Measurements from ENCODE around the gene PRR14. TPM values are rescaled to one million over a fixed set of nuclear protein-coding genes. Genes with fewer than 3 reads are reported as not detected.

Gene PRR14
- total and polyA plus RNA-seq, 2 experiments from 2014 or later, result 28.5 to 33.7 TPM

DNA sequence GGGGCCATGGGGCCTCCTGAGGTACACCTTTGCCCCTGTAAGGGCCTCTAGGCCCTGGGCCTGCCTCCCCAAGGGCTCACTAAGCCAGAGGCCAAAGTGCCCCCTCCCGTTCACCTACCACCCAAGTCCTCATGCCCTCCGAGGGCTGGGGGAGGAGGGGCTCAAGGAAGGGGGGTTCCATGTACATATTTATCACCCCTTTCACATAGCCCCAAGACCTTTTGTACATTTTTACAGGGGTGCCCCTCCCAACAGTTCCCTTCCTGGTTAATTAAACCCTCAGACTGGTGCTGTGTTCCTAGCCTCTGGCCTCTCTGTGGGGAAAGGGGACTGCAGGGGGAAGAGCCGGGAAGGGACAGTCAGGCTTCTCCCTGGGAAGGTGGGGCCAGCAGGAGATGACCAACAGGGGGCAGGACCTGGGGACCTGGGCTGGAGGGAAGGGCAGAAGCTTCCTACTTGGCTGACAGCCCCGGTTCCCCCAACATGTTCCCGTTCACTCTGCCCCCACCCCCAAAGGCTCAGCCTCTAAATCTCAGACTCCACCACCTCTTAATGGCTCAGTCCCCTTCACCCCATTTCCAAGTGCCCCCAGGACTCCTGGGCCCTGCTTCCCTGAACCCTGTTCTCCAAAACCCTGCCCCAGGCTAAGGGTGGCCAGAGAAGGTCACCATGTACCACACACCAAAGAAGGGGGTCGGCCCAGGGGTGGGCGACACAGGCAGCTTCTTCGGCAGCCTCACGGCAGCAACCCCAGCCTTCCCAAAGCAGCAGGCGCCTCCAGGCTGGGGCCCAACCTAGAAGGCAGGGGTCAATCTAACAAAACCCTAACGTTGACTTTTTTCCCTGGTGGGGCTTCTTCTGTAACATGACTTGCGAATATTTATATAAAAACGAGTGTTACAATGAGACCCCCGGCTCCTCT is 19.4 kb downstream of the PRR14 start:
- Histone ChIP-seq H3K4me3 (no peak overlapping the region), H3K36me3 (peaks cover 32% of the 10 kb centered on the region), H3K9me3 (ENCODE audit: low read depth) (no peaks in the 10 kb centered on the region), H3K4me1 (ENCODE audit: low read depth) (no peaks in the 10 kb centered on the region), H3K27me3 (peaks cover 26% of the 10 kb centered on the region), H3K27ac (no peak overlapping the region)
- no peak for DNase-seq (ENCODE audit: low read depth in 1 of 2, low spot score in 1 of 2)
- TF ChIP-seq, protein P1, sequence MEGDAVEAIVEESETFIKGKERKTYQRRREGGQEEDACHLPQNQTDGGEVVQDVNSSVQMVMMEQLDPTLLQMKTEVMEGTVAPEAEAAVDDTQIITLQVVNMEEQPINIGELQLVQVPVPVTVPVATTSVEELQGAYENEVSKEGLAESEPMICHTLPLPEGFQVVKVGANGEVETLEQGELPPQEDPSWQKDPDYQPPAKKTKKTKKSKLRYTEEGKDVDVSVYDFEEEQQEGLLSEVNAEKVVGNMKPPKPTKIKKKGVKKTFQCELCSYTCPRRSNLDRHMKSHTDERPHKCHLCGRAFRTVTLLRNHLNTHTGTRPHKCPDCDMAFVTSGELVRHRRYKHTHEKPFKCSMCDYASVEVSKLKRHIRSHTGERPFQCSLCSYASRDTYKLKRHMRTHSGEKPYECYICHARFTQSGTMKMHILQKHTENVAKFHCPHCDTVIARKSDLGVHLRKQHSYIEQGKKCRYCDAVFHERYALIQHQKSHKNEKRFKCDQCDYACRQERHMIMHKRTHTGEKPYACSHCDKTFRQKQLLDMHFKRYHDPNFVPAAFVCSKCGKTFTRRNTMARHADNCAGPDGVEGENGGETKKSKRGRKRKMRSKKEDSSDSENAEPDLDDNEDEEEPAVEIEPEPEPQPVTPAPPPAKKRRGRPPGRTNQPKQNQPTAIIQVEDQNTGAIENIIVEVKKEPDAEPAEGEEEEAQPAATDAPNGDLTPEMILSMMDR (IDR thresholded peaks at IDR 0.05; ENCODE audit: low read depth, low read length), result no peak

GRCh38 chr16:30675143-30675542 is 24.4 kb downstream of the PRR14 start:
- TF ChIP-seq, protein P1 (IDR thresholded peaks at IDR 0.05; ENCODE audit: low read depth, low read length), result no peak
- peaks cover 55% of the 10 kb centered on the region for H3K27me3 ChIP-seq

DNA sequence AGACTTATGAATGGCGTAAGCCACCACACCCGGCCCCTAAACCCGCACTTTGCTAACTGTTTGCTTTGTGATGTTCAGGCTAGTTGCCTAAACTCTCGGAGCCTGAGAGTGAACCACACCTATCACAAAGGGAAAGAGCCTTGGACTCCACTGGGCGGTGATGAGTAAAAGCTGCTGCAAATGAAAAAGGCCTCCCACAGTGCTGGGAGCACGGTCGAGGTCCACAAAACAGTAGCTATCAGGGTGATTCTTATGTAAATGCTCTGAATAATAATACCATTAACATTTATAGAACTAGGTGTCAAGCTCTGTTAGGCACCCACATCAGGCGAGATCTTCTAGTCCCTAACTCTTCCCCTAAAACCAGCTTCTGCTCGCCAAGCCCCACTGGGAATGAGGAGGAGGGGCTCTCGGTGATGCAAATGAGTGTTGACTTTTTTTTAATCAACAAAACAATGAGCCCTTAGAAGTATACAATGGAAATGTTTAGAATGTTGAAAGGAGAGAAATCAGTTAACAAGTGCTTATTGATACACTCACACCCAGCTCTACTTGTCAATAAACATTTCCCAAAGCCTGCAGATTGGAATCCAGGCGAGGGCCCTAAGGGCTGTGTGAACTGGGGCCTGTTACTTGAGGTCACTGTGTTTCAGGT is 27.3 kb downstream of the PRR14 start:
- H3K4me3 ChIP-seq, result no peak overlapping the region
- H3K9me3 ChIP-seq (ENCODE audit: low read depth), result no peaks in the 10 kb centered on the region
- peaks cover 77% of the 10 kb centered on the region for H3K27me3 ChIP-seq
- H3K36me3 ChIP-seq, result no peaks in the 10 kb centered on the region
- no peak for DNase-seq (ENCODE audit: low read depth in 1 of 2, low spot score in 1 of 2)
- TF ChIP-seq, protein P1 (IDR thresholded peaks at IDR 0.05; ENCODE audit: low read depth, low read length), result no peak
- H3K27ac ChIP-seq, result no peak overlapping the region
- H3K4me1 ChIP-seq (ENCODE audit: low read depth), result no peaks in the 10 kb centered on the region

More at GRCh38 chr16:30675143-30675542, 24.4 kb downstream of the PRR14 start:
- H3K4me3 ChIP-seq, result no peak overlapping the region
- H3K27ac ChIP-seq, result no peak overlapping the region
- DNase-seq (ENCODE audit: low read depth in 1 of 2, low spot score in 1 of 2), result no peak
- no peaks in the 10 kb centered on the region for H3K4me1 ChIP-seq (ENCODE audit: low read depth)
- H3K36me3 ChIP-seq, result peaks cover 4% of the 10 kb centered on the region
- H3K9me3 ChIP-seq (ENCODE audit: low read depth), result no peaks in the 10 kb centered on the region

- Histone ChIP-seq H3K27me3 (peaks cover 76% of the 10 kb centered on the region), H3K4me3 (no peak overlapping the region), H3K4me1 (ENCODE audit: low read depth) (no peaks in the 10 kb centered on the region), H3K36me3 (no peaks in the 10 kb centered on the region), H3K9me3 (ENCODE audit: low read depth) (no peaks in the 10 kb centered on the region), H3K27ac (no peak overlapping the region)
- no peak for DNase-seq (ENCODE audit: low read depth in 1 of 2, low spot score in 1 of 2)
- TF ChIP-seq, protein P1 (IDR thresholded peaks at IDR 0.05; ENCODE audit: low read depth, low read length), result no peak
Observed at GRCh38 chr16:30678586-30678970, 27.8 kb downstream of the PRR14 start.

DNA sequence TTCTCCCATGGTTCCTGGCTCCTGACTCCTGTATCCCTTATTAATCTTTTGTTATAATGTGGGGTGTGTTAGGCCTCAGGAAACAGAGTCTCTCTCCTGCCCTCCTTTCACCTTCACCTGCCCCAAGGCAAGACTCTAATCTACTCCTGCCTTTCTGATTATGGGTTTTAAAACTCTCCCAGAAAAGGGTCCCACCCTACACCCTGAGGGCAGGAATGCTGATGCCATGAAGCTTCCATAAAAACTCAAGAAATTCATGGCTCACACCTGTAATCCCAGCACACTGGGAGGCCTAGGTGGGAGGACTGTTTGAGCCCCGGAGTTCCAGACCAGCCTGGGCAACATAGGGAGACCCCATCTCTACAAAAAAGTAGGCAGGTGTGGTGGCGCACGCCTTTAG is 29.6 kb downstream of the PRR14 start:
- Histone ChIP-seq H3K4me3 (no peak overlapping the region), H3K36me3 (no peaks in the 10 kb centered on the region), H3K27ac (no peak overlapping the region), H3K4me1 (ENCODE audit: low read depth) (no peaks in the 10 kb centered on the region), H3K27me3 (peaks cover 67% of the 10 kb centered on the region), H3K9me3 (ENCODE audit: low read depth) (no peaks in the 10 kb centered on the region)
- TF ChIP-seq, protein P1 (IDR thresholded peaks at IDR 0.05; ENCODE audit: low read depth, low read length), result no peak
- DNase-seq (ENCODE audit: low read depth in 1 of 2, low spot score in 1 of 2), result no peak
